Measurements from ENCODE around the gene STARD13. TPM values are rescaled to one million over a fixed set of nuclear protein-coding genes. Genes with fewer than 3 reads are reported as not detected.

The STARD13 gene
- total and polyA plus RNA-seq, 7 experiments from 2014 or later, result 0.30 to 1.1 (median 0.73) TPM; not detected in 2

DNA sequence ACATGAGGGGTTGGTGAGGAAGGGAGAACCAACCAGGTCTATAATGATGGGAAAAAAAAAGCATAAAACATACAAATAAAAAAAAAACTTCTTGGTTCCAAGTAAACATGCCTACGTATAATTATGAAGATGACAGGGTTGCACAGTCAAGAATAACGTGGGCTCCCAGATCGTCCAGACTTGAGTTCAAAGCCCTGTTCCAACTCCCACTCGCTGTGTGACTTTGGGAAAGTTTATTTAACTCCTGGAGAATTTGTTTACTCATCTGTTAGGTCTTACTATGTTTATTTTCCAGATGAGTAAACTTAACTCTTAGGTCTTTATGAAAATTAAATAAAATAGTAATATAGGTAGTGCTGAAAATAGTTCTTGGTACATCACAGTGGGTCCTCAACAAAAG, 13.8 kb downstream of the STARD13 start:
- no peaks in the 10 kb centered on the region for H3K27me3 ChIP-seq (ENCODE audit: control insufficient read depth in 2 of 2, insufficient read depth in 2 of 2, low read length in 2 of 2)
- H3K4me3 ChIP-seq (ENCODE audit: low read length), result no peak overlapping the region
- CTCF ChIA-PET, result no interaction called here
- no peaks in the 10 kb centered on the region for H3K4me1 Mint-ChIP-seq
- H3K36me3 Mint-ChIP-seq, result no peaks in the 10 kb centered on the region
- ATAC-seq, result no peak
- POLR2A ChIA-PET, result no interaction called here
- no peak overlapping the region for H3K4me3 Mint-ChIP-seq
- no peaks in the 10 kb centered on the region for H3K36me3 ChIP-seq (ENCODE audit: control insufficient read depth in 2 of 3, insufficient read depth in 3 of 3, low read length in 3 of 3)
- no peaks in the 10 kb centered on the region for H3K4me1 ChIP-seq (ENCODE audit: control insufficient read depth in 2 of 2, insufficient read depth in 2 of 2, low read length in 2 of 2)
- H3K9me3 ChIP-seq (ENCODE audit: control insufficient read depth in 2 of 3, low read length in 3 of 3), result no peaks in the 10 kb centered on the region
- H3K9me3 Mint-ChIP-seq, result peaks cover 0 to 2% (median 0%) of the 10 kb centered on the region in 11 donors
- intact Hi-C loops (cut with micrococcal nuclease), result no loop called here
- no peak overlapping the region for H3K27ac Mint-ChIP-seq
- H3K27me3 Mint-ChIP-seq, result peaks cover 0 to 12% (median 10%) of the 10 kb centered on the region in 5 donors
- DNase-seq, result no peak
- no peak overlapping the region for H3K27ac ChIP-seq (ENCODE audit: low read depth, low read length)

DNA sequence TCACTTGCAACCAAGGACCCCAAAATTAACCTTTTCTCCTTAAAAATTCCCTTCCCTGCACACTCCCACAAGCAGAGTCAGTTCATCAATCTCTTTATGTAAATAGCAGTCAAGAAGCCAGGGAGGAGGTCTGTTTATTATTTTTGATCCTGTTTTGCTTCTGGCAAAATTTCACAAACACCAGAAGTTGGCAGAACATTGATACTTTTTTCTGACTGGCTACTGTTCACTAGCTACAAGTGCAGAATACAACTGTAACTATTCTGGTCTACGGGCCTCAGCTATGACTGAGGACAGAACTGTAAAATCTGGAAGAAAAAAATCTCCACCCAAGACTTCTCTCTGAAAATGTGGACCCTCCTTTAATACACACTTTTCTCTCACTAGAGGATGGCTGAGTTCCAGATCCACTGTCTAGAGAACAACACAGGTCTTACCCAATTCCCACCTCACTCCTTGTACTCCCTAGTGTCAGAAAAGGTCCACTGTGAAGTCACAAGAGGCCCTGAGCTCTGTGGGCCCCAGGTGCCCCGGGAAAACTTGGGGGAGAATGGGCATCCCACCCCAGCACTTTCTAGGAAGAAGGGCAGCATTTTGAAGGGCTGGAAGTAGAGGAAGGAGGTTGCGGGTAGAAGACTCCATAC, 14.5 kb downstream of the STARD13 start:
- Histone ChIP-seq H3K27me3 (ENCODE audit: control insufficient read depth in 2 of 2, insufficient read depth in 2 of 2, low read length in 2 of 2) (no peaks in the 10 kb centered on the region), H3K4me3 (ENCODE audit: low read length) (no peak overlapping the region), H3K4me1 (ENCODE audit: control insufficient read depth in 2 of 2, insufficient read depth in 2 of 2, low read length in 2 of 2) (no peaks in the 10 kb centered on the region), H3K36me3 (ENCODE audit: control insufficient read depth in 2 of 3, insufficient read depth in 3 of 3, low read length in 3 of 3) (no peaks in the 10 kb centered on the region), H3K27ac (ENCODE audit: low read depth, low read length) (no peak overlapping the region), H3K9me3 (ENCODE audit: control insufficient read depth in 2 of 3, low read length in 3 of 3) (no peaks in the 10 kb centered on the region)
- Mint-ChIP-seq H3K9me3 (peaks cover 0 to 2% (median 0%) of the 10 kb centered on the region in 11 donors), H3K27ac (no peak overlapping the region), H3K4me1 (peaks cover 0 to 2% (median 0%) of the 10 kb centered on the region in 7 donors), H3K36me3 (no peaks in the 10 kb centered on the region), H3K4me3 (no peak overlapping the region), H3K27me3 (peaks cover 0 to 16% (median 11%) of the 10 kb centered on the region in 5 donors)
- intact Hi-C loops (cut with micrococcal nuclease), result no loop called here
- ChIA-PET CTCF (no interaction called here), POLR2A (no interaction called here)
- DNase-seq, result no peak
- ATAC-seq, result no peak

DNA sequence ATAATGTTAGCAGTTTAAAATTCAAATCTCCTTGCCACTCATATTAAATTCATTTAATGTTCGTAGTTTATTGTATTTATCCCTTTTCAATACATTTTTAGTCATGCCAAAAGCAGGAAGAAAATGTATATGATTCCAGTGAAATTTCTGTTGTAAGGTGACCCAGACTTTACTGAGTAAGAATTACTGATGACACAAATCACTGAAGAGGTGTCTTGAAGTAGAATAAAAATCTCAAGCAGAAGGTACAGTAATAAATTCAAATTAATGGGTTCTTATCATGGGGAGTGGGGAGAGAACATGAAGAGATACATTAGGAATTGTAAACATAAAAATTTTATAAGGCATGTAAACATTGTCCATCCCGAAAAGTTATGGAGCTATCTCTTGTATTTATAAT, 19.9 kb downstream of the STARD13 start:
- no peaks in the 10 kb centered on the region for H3K9me3 Mint-ChIP-seq
- no peaks in the 10 kb centered on the region for H3K36me3 ChIP-seq (ENCODE audit: control insufficient read depth in 2 of 3, insufficient read depth in 3 of 3, low read length in 3 of 3)
- peaks cover 0 to 14% (median 4%) of the 10 kb centered on the region in 5 donors for H3K27me3 Mint-ChIP-seq
- CTCF ChIA-PET, result no interaction called here
- DNase-seq (no peak), ATAC-seq (no peak)
- no peak overlapping the region for H3K4me3 Mint-ChIP-seq
- POLR2A ChIA-PET, result no interaction called here
- H3K27ac Mint-ChIP-seq, result no peak overlapping the region
- H3K27me3 ChIP-seq (ENCODE audit: control insufficient read depth in 2 of 2, insufficient read depth in 2 of 2, low read length in 2 of 2), result no peaks in the 10 kb centered on the region
- no peaks in the 10 kb centered on the region for H3K4me1 ChIP-seq (ENCODE audit: control insufficient read depth in 2 of 2, insufficient read depth in 2 of 2, low read length in 2 of 2)
- H3K36me3 Mint-ChIP-seq, result no peaks in the 10 kb centered on the region
- H3K27ac ChIP-seq (ENCODE audit: low read depth, low read length), result no peak overlapping the region
- no peaks in the 10 kb centered on the region for H3K9me3 ChIP-seq (ENCODE audit: control insufficient read depth in 2 of 3, low read length in 3 of 3)
- intact Hi-C loops (cut with micrococcal nuclease), result no loop called here
- peaks cover 0 to 2% (median 0%) of the 10 kb centered on the region in 7 donors for H3K4me1 Mint-ChIP-seq
- no peak overlapping the region for H3K4me3 ChIP-seq (ENCODE audit: low read length)

DNA sequence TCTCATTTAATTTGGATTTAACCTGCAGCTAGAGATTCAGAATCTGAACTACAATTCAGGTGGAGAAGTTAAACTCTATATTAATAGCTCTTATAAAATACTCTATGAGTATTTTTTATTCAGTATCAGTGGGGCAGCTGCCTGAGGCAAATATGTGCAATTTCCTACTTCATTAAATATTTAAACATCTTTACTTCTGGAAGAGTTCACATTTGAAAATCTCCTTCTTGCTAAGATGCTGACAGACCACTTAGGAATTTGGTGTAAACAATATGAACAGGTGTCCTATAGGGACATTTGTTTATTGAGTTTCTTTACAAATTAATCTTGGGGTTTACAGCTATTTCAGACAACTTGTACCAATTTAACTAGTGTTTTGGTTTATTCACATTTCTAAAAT, 20.4 kb downstream of the STARD13 start:
- intact Hi-C loops (cut with micrococcal nuclease), result no loop called here
- peaks cover 0 to 14% (median 4%) of the 10 kb centered on the region in 5 donors for H3K27me3 Mint-ChIP-seq
- H3K4me3 ChIP-seq (ENCODE audit: low read length), result no peak overlapping the region
- no peak for DNase-seq
- H3K4me3 Mint-ChIP-seq, result no peak overlapping the region
- H3K27ac ChIP-seq (ENCODE audit: low read depth, low read length), result no peak overlapping the region
- H3K27ac Mint-ChIP-seq, result no peak overlapping the region
- no peak for ATAC-seq
- no peaks in the 10 kb centered on the region for H3K36me3 Mint-ChIP-seq
- H3K4me1 ChIP-seq (ENCODE audit: control insufficient read depth in 2 of 2, insufficient read depth in 2 of 2, low read length in 2 of 2), result no peaks in the 10 kb centered on the region
- ChIA-PET CTCF (no interaction called here), POLR2A (no interaction called here)
- peaks cover 0 to 2% (median 0%) of the 10 kb centered on the region in 7 donors for H3K4me1 Mint-ChIP-seq
- H3K27me3 ChIP-seq (ENCODE audit: control insufficient read depth in 2 of 2, insufficient read depth in 2 of 2, low read length in 2 of 2), result no peaks in the 10 kb centered on the region
- H3K36me3 ChIP-seq (ENCODE audit: control insufficient read depth in 2 of 3, insufficient read depth in 3 of 3, low read length in 3 of 3), result no peaks in the 10 kb centered on the region
- H3K9me3 Mint-ChIP-seq, result no peaks in the 10 kb centered on the region
- no peaks in the 10 kb centered on the region for H3K9me3 ChIP-seq (ENCODE audit: control insufficient read depth in 2 of 3, low read length in 3 of 3)

DNA sequence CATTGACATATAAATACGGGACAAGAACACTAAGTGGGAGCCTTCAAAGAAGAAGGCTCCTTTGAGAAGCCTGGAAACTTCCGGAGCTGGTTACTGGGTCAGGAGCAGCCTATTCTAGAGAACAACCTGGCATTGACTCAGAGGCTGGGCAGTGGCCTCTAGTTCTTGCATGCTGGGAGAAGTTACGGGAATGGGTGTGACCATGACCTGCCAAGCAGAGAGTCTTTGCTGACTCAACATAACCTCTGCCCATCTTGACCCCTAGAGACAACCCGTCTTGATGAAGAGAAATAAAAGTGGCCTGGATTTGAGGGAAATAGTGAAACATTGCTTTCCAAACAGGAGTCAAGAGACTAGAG, 21.0 kb downstream of the STARD13 start:
- intact Hi-C loops (cut with micrococcal nuclease), result no loop called here
- Histone ChIP-seq H3K9me3 (ENCODE audit: control insufficient read depth in 2 of 3, low read length in 3 of 3) (no peaks in the 10 kb centered on the region), H3K4me1 (ENCODE audit: control insufficient read depth in 2 of 2, insufficient read depth in 2 of 2, low read length in 2 of 2) (no peaks in the 10 kb centered on the region), H3K27me3 (ENCODE audit: control insufficient read depth in 2 of 2, insufficient read depth in 2 of 2, low read length in 2 of 2) (no peaks in the 10 kb centered on the region), H3K4me3 (ENCODE audit: low read length) (no peak overlapping the region), H3K27ac (ENCODE audit: low read depth, low read length) (no peak overlapping the region), H3K36me3 (ENCODE audit: control insufficient read depth in 2 of 3, insufficient read depth in 3 of 3, low read length in 3 of 3) (no peaks in the 10 kb centered on the region)
- no peak overlapping the region for H3K4me3 Mint-ChIP-seq
- CTCF ChIA-PET, result no interaction called here
- POLR2A ChIA-PET, result no interaction called here
- H3K9me3 Mint-ChIP-seq, result no peaks in the 10 kb centered on the region
- no peaks in the 10 kb centered on the region for H3K36me3 Mint-ChIP-seq
- peaks cover 0 to 14% (median 4%) of the 10 kb centered on the region in 5 donors for H3K27me3 Mint-ChIP-seq
- H3K27ac Mint-ChIP-seq, result no peak overlapping the region
- H3K4me1 Mint-ChIP-seq, result peaks cover 0 to 2% (median 0%) of the 10 kb centered on the region in 7 donors
- DNase-seq, result no peak
- no peak for ATAC-seq

DNA sequence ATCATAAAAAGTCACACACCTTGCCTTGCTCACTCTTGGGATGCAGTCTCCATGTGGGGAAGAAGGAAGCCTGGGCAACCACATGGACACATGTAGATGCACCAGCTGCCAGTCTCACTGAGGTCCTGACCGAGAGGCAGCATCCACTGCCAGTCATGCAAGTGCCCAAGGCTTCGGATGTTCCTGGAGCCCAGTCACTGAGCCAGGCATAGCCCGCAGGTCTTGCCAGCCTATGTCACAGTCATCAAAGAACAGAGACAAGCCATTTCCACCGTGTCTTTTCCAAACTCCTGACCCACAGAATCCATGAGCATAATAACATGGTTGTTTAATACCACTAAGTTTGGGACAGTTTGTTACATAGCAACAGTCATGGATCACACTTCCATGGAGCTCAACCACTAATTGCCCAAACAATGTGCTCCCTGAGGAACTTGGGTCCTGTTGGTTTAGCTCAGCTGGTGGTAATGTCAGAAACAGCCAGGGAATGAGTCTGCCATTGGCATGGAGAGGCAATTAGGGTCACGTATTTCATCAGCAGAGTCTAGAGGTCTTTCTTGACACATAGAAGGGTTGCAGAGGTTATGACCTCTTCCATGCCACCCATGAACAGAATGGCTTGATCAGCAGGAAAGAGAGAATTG, 21.5 kb downstream of the STARD13 start:
- Mint-ChIP-seq H3K4me1 (peaks cover 0 to 2% (median 0%) of the 10 kb centered on the region in 7 donors), H3K4me3 (no peak overlapping the region), H3K27me3 (peaks cover 0 to 13% (median 4%) of the 10 kb centered on the region in 5 donors), H3K36me3 (no peaks in the 10 kb centered on the region), H3K27ac (no peak overlapping the region), H3K9me3 (no peaks in the 10 kb centered on the region)
- POLR2A ChIA-PET, result no interaction called here
- CTCF ChIA-PET, result no interaction called here
- ATAC-seq (no peak), DNase-seq (no peak)
- Histone ChIP-seq H3K27ac (ENCODE audit: low read depth, low read length) (no peak overlapping the region), H3K36me3 (ENCODE audit: control insufficient read depth in 2 of 3, insufficient read depth in 3 of 3, low read length in 3 of 3) (no peaks in the 10 kb centered on the region), H3K27me3 (ENCODE audit: control insufficient read depth in 2 of 2, insufficient read depth in 2 of 2, low read length in 2 of 2) (no peaks in the 10 kb centered on the region), H3K9me3 (ENCODE audit: control insufficient read depth in 2 of 3, low read length in 3 of 3) (no peaks in the 10 kb centered on the region), H3K4me3 (ENCODE audit: low read length) (no peak overlapping the region), H3K4me1 (ENCODE audit: control insufficient read depth in 2 of 2, insufficient read depth in 2 of 2, low read length in 2 of 2) (no peaks in the 10 kb centered on the region)
- intact Hi-C loops (cut with micrococcal nuclease), result no loop called here

DNA sequence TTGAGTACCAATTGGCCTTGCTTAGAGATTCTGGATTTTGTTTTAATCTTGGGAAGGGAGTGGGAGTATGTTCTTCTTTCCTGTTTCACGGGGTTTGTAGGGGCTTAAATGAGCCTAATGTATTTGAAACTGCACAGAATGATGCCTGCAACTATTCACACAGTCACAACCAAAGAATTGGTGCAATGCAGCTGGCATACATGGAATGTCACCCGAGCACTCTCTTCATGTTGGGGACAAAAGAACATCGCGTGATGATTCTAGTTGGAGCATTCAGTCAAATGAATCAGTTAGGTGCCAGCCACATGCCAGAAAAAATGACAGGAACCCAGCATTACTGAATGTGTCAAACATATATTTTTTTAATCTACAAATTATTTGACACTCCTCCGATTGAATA, 22.1 kb downstream of the STARD13 start:
- Histone ChIP-seq H3K4me1 (ENCODE audit: control insufficient read depth in 2 of 2, insufficient read depth in 2 of 2, low read length in 2 of 2) (no peaks in the 10 kb centered on the region), H3K27me3 (ENCODE audit: control insufficient read depth in 2 of 2, insufficient read depth in 2 of 2, low read length in 2 of 2) (no peaks in the 10 kb centered on the region), H3K36me3 (ENCODE audit: control insufficient read depth in 2 of 3, insufficient read depth in 3 of 3, low read length in 3 of 3) (no peaks in the 10 kb centered on the region), H3K27ac (ENCODE audit: low read depth, low read length) (no peak overlapping the region), H3K4me3 (ENCODE audit: low read length) (no peak overlapping the region), H3K9me3 (ENCODE audit: control insufficient read depth in 2 of 3, low read length in 3 of 3) (no peaks in the 10 kb centered on the region)
- no peak overlapping the region for H3K4me3 Mint-ChIP-seq
- ATAC-seq (no peak), DNase-seq (no peak)
- CTCF ChIA-PET, result no interaction called here
- peaks cover 0 to 12% (median 8%) of the 10 kb centered on the region in 5 donors for H3K27me3 Mint-ChIP-seq
- no peaks in the 10 kb centered on the region for H3K9me3 Mint-ChIP-seq
- H3K4me1 Mint-ChIP-seq, result peaks cover 0 to 2% (median 0%) of the 10 kb centered on the region in 7 donors
- no peak overlapping the region for H3K27ac Mint-ChIP-seq
- no peaks in the 10 kb centered on the region for H3K36me3 Mint-ChIP-seq
- intact Hi-C loops (cut with micrococcal nuclease), result no loop called here
- POLR2A ChIA-PET, result no interaction called here

Data from naive thymus-derived CD4-positive, alpha-beta T cell (primary cell).